ENCODE results near the gene MOB3A.
A peak's percentile ranks its signal among the peaks of the same experiment; 100 is the strongest.
"Not testable (repeated sequence)": the region's sequence is repeated elsewhere in the genome, so short reads cannot be mapped to it uniquely, and the experiment has no call there.

Gene MOB3A

DNA sequence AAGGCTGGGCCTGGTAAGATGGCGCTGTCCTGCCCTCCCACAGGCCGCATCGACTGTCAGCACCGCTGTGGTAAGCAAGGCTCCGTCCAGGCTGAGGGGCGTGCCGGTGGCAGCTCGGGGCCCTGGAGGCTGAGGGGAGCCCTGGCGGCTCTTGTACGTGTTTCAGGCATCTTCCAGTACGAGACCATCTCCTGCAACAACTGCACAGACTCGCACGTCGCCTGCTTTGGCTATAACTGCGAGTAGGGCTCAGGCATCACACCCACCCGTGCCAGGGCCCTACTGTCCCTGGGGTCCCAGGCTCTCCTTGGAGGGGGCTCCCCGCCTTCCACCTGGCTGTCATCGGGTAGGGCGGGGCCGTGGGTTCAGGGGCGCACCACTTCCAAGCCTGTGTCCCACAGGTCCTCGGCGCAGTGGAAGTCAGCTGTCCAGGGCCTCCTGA is 1.8 kb upstream of the MOB3A start:
- TF ChIP-seq, protein P1, sequence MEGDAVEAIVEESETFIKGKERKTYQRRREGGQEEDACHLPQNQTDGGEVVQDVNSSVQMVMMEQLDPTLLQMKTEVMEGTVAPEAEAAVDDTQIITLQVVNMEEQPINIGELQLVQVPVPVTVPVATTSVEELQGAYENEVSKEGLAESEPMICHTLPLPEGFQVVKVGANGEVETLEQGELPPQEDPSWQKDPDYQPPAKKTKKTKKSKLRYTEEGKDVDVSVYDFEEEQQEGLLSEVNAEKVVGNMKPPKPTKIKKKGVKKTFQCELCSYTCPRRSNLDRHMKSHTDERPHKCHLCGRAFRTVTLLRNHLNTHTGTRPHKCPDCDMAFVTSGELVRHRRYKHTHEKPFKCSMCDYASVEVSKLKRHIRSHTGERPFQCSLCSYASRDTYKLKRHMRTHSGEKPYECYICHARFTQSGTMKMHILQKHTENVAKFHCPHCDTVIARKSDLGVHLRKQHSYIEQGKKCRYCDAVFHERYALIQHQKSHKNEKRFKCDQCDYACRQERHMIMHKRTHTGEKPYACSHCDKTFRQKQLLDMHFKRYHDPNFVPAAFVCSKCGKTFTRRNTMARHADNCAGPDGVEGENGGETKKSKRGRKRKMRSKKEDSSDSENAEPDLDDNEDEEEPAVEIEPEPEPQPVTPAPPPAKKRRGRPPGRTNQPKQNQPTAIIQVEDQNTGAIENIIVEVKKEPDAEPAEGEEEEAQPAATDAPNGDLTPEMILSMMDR (IDR thresholded peaks at IDR 0.05; ENCODE audit: low read depth, low read length), result no peak
- no peak overlapping the region for H3K4me3 ChIP-seq (replicated peaks in 1 of 2; ENCODE audit: low read depth in 2 of 2, low read length in 2 of 2)
- no peak for DNase-seq (ENCODE audit: low read depth in 2 of 2)

DNA sequence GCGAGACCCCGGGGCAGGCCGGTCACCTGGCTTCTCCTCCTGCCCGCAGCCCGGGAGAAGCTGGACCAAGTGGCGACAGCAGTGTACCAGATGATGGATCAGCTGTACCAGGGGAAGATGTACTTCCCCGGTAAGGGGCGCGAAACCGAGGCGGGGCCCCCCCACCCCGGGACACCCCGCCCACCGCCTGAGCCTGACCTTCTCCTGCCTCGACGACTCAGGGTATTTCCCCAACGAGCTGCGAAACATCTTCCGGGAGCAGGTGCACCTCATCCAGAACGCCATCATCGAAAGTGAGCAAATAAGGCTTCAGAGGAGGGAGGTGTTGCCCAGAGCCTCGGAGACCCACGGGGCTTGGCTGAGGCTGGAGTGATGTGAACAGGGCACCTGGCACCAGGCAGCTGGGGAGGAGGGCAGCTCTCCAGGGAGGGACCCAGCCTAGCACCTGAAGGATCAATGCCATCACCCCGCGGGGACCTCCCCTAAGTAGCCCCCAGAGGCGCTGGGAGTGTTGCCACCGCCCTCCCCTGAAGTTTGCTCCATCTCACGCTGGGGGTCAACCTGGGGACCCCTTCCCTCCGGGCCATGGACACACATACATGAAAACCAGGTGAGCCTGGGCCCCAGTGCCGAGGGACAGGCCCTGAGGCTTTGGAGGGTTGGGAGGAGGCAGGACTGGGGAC is 1.2 kb upstream of the MOB3A start:
- DNase-seq (ENCODE audit: low read depth in 2 of 2), result no peak
- TF ChIP-seq, protein P1 (IDR thresholded peaks at IDR 0.05; ENCODE audit: low read depth, low read length), result no peak

DNA sequence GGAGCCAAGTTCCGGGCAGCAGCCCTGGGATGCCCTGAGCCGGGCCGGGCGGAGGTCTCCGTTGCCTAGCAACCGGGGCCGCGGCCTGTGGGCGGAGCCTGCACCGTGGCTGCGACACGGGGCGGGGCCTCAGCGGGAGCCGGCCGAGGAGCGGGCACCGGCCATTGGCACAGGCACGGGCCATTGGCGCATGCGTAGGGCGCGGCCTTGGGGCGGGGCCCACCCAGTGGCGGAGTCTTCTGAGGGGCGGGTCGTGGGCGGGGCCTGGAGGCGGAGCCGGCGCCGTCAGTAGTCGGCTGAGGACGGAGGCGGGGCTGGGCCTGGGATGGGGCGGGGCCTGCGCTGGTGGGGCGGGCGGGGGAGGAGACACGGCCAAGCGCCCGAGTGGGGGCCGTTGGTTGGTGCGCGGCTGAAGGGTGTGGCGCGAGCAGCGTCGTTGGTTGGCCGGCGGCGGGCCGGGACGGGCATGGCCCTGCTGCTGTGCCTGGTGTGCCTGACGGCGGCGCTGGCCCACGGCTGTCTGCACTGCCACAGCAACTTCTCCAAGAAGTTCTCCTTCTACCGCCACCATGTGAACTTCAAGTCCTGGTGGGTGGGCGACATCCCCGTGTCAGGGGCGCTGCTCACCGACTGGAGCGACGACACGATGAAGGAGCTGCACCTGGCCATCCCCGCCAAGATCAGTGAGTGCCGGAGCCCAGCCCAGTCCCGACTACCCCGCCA is 515 bp upstream of the MOB3A start, which contains the start of gene IZUMO4:
Gene IZUMO4, plus strand, starts transcription at position 436 of the 723 bp plus-strand sequence. Its CDS starts 31 bp downstream, at position 467.
- H3K4me3 ChIP-seq (replicated peaks in 1 of 2; ENCODE audit: low read depth in 2 of 2, low read length in 2 of 2), result peak within 1 kb of the TSS; percentile 73 to 76
- peak; percentile 98 to 99 for DNase-seq (ENCODE audit: low read depth in 2 of 2)
- TF ChIP-seq, protein P1 (IDR thresholded peaks at IDR 0.05; ENCODE audit: low read depth, low read length), result peak; percentile 26

More for the DNA sequence above, 1.2 kb upstream of the MOB3A start:
- H3K4me3 ChIP-seq (replicated peaks in 1 of 2; ENCODE audit: low read depth in 2 of 2, low read length in 2 of 2), result peak overlapping the region; percentile 42 to 50

DNA sequence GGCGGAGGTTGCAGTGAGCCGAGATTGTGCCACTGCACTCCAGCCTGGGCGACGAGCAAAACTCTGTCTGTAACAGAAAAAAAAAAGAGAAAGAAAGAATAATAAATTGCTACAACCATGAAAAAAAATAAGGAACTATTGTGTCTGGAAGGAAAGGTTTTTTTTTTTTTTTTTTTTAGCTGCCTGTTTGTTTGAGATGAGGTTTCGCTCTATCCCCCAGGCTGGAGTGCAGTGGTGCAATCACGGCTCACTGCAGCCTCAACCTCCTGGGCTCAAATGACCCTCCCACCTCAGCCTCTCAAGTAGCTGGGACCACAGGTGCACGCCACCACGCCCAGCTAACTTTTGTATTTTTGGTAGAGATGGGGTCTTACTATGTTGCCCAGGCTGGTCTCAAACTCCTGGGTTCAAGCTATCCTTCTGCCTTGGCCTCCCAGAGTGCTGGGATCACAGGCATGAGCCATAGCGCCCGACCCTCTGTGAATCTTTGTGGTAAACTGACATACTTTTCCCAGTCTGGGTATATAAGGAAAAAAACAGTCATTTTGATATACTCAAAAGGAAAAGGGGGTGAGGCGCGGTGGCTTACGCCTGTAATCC is 4.1 kb downstream of the MOB3A start:
- H3K4me3 ChIP-seq (replicated peaks in 1 of 2; ENCODE audit: low read depth in 2 of 2, low read length in 2 of 2); DNase-seq (ENCODE audit: low read depth in 2 of 2): not testable (repeated sequence)

DNA sequence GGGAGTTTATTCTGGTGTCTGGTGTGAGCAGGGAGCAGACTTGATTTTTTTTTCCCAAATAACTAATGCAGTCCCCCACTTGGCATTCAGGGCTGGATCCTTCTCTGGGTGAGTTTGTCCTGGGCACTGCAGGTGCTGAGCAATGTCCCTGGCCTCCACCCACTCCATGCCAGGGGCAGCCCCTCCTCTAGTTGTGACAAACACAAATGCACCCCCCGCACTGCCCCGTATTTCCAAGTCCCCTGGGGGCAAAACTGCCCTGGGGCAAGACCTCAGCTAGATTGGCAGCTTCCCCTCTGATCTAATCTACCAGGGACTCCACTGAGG is 6.4 kb downstream of the MOB3A start:
- no peak for DNase-seq (ENCODE audit: low read depth in 2 of 2)
- TF ChIP-seq, protein P1 (IDR thresholded peaks at IDR 0.05; ENCODE audit: low read depth, low read length), result no peak
- no peak overlapping the region for H3K4me3 ChIP-seq (replicated peaks in 1 of 2; ENCODE audit: low read depth in 2 of 2, low read length in 2 of 2)

DNA sequence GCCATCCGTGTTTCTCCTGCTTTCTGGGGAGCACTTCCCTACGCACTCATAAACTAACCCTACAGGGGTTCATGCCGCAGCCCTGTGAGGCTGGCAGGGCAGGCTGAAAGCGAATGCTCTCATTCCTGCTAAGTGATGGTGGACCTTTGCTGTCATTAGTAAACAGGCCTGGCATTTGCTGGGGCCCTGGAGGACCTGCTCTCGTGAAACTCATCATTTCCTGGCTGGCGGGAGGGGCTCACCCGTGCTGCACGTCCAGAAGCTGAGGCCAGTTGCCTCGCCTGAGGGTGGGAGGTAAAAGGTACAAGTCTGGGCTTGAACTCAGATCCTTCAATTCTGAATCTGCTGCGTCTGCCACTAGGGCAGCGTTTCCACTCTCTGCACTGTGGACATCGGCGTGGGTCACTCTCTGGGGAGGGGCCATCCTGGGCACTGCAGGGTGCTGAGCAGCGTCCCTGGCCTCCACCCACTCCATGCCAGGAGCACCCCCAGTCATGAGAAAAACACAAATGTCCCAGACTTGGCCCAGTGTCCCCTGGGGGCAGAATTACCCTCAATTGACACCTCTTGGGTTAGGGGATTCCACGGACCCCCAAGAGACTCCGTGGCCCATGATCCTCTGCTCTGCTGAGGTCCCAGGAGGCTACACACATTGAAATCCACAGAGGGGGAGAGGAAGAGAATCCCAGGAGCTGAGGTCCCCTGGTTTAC is 7.0 kb downstream of the MOB3A start:
- H3K4me3 ChIP-seq (replicated peaks in 1 of 2; ENCODE audit: low read depth in 2 of 2, low read length in 2 of 2), result no peak overlapping the region
- DNase-seq (ENCODE audit: low read depth in 2 of 2), result peak; percentile 33 to 56
- TF ChIP-seq, protein P1 (IDR thresholded peaks at IDR 0.05; ENCODE audit: low read depth, low read length), result no peak

Data from cardiac fibroblast (primary cell).